Cardiac fibroblast (primary cell): ENCODE measurements around the gene CDKAL1.

Experiments used
- DNase-seq, 2 donors: peaks; one replicate each; pipeline versions ENCODE4 v3.0.0 to v3.0.0-alpha.2; 2010; ENCODE audit warnings: low read depth in 2 of 2
- H3K4me3 ChIP-seq, 2 donors: replicated peaks in 1 of 2; 1 replicate in 1 of 2; 2 replicates in 1 of 2; pipeline ENCODE4 v1.5.1; 2011; ENCODE audit warnings: low read depth in 2 of 2, low read length in 2 of 2, mild to moderate bottlenecking in 2 of 2, moderate library complexity in 1 of 2
- CTCF ChIP-seq: IDR thresholded peaks from one replicate; pipeline ENCODE4 v1.5.1; 2011; ENCODE audit warnings: low read depth, mild to moderate bottlenecking, low read length, inconsistent platforms

The CDKAL1 gene

GRCh38 chr6:21273451-21273850 lies 739.2 kb downstream of the CDKAL1 start:
- H3K4me3 ChIP-seq = no peak overlapping the region
- TF ChIP-seq CTCF = no peak
- DNase-seq = no peak

- H3K4me3 ChIP-seq = no peak overlapping the region
- TF ChIP-seq CTCF = no peak
- DNase-seq = no peak
These were observed 740.6 kb downstream of the CDKAL1 start for GRCh38 chr6:21274851-21275250.

GRCh38 chr6:21277601-21278374 lies 743.5 kb downstream of the CDKAL1 start:
- no peak for DNase-seq
- TF ChIP-seq CTCF = no peak
- H3K4me3 ChIP-seq = no peak overlapping the region

GRCh38 chr6:21278375-21278745 lies 744.1 kb downstream of the CDKAL1 start:
- TF ChIP-seq CTCF = no peak
- DNase-seq = peak in 1 of 2 donors; percentile 55
- no peak overlapping the region for H3K4me3 ChIP-seq

- TF ChIP-seq CTCF = no peak
- H3K4me3 ChIP-seq = no peak overlapping the region
- DNase-seq = no peak
These were observed 745.4 kb downstream of the CDKAL1 start for GRCh38 chr6:21279619-21280018.

- DNase-seq = no peak
- H3K4me3 ChIP-seq = no peak overlapping the region
- TF ChIP-seq CTCF = no peak
These were observed 747.1 kb downstream of the CDKAL1 start for GRCh38 chr6:21281366-21281765.
